Activated T-helper 17 cell treated with anti-CD3 and anti-CD28 coated beads, Interleukin-2, amount 50 U/mL, for 72 hours (primary cell): ENCODE measurements around the gene CAVIN2. TPM values are rescaled to one million over a fixed set of nuclear protein-coding genes. Genes with fewer than 3 reads are reported as not detected.
"Not testable (repeated sequence)": the region's sequence is repeated elsewhere in the genome, so short reads cannot be mapped to it uniquely, and the experiment has no call there.

Experiments
- ATAC-seq: fragments of 150-1000 bp; cut with Tn5 transposase; replicated peaks from 2 replicates; pipeline ENCODE4 v1.10.0; 2021; ENCODE audit warnings: mild to moderate bottlenecking, moderate library complexity
- H3K27ac Mint-ChIP-seq: one replicate; pipeline ENCODE4 v1.8.0; 2022; ENCODE audit warnings: mixed read lengths
- H3K27me3 Mint-ChIP-seq: one replicate; pipeline ENCODE4 v1.8.0; 2022; ENCODE audit warnings: mixed read lengths
- H3K36me3 Mint-ChIP-seq: one replicate; pipeline ENCODE4 v1.8.0; 2022; ENCODE audit warnings: low read depth, mild to moderate bottlenecking, mixed read lengths
- H3K4me1 Mint-ChIP-seq: one replicate; pipeline ENCODE4 v1.8.0; 2022; ENCODE audit warnings: mixed read lengths
- H3K4me3 Mint-ChIP-seq: one replicate; pipeline ENCODE4 v1.8.0; 2022; ENCODE audit warnings: mild to moderate bottlenecking, mixed read lengths
- H3K9me3 Mint-ChIP-seq: one replicate; pipeline ENCODE4 v1.8.0; 2022; ENCODE audit warnings: mixed read lengths
- total RNA-seq, 2 donors: library from RNA; stranded (reverse); gene quantifications; one replicate each; pipeline ENCODE4 v1.2.3, GENCODE V29; 2022

Gene CAVIN2
- total RNA-seq, 2 donors from 2014 or later = 0.15 TPM; not detected in 1

DNA sequence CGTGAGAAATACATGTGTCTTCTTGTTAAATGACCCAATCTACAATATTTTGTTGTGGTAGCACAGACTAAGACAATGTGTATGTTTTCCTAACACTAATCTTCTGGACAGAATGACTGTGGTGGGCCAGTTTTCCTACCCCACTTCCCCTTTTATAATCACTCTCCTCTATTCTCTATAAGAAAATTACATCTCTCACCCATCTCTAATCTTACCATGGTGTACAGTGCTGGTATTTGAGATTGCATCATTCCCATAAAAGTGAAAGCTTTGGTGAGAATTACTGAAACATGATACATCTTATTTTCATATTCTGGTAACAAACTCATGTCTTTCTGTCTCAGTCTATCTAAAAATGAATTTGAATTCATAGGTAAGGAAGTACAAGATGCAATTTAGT lies 40.5 kb downstream of the CAVIN2 start:
- no peak overlapping the region for H3K27ac Mint-ChIP-seq
- H3K27me3 Mint-ChIP-seq = peaks cover 13% of the 10 kb centered on the region
- H3K9me3 Mint-ChIP-seq = no peaks in the 10 kb centered on the region
- no peaks in the 10 kb centered on the region for H3K36me3 Mint-ChIP-seq
- H3K4me1 Mint-ChIP-seq = no peaks in the 10 kb centered on the region
- no peak for ATAC-seq
- H3K4me3 Mint-ChIP-seq = no peak overlapping the region

- ATAC-seq = no peak
Measured at GRCh38 chr2:191804766-191805165, 42.1 kb downstream of the CAVIN2 start.

DNA sequence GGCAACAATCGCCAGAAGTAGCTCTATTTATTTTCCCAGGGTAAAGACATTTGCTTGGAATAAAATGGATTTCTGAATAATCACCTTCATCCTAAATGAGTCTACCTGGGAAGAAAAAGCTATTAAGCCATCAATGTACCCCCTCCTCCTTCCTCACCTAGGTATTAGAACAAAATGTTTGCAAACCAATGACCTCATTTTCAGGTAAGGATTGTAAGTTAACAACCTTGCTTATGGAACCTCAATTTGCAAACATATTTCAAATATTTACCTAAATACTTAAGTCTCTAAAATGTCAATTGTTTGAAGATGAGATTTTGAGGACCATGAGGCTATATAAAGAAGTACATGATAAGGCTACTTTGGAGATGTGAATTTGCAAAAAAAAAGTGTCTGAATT lies 43.9 kb downstream of the CAVIN2 start:
- H3K27ac Mint-ChIP-seq = no peak overlapping the region
- ATAC-seq = no peak
- H3K9me3 Mint-ChIP-seq = no peaks in the 10 kb centered on the region

More at GRCh38 chr2:191804766-191805165, 42.1 kb downstream of the CAVIN2 start:
- H3K36me3 Mint-ChIP-seq = no peaks in the 10 kb centered on the region
- no peaks in the 10 kb centered on the region for H3K4me1 Mint-ChIP-seq
- no peak overlapping the region for H3K27ac Mint-ChIP-seq
- H3K4me3 Mint-ChIP-seq = no peak overlapping the region
- H3K9me3 Mint-ChIP-seq = no peaks in the 10 kb centered on the region
- H3K27me3 Mint-ChIP-seq = peaks cover 11% of the 10 kb centered on the region

GRCh38 chr2:191802180-191802579 lies 44.7 kb downstream of the CAVIN2 start:
- no peak overlapping the region for H3K27ac Mint-ChIP-seq
- H3K4me3 Mint-ChIP-seq = no peak overlapping the region
- no peaks in the 10 kb centered on the region for H3K36me3 Mint-ChIP-seq
- H3K9me3 Mint-ChIP-seq = no peaks in the 10 kb centered on the region
- peaks cover 11% of the 10 kb centered on the region for H3K27me3 Mint-ChIP-seq
- H3K4me1 Mint-ChIP-seq = no peaks in the 10 kb centered on the region
- no peak for ATAC-seq

More for the DNA sequence above, 43.9 kb downstream of the CAVIN2 start:
- Mint-ChIP-seq H3K27me3 (peaks cover 11% of the 10 kb centered on the region), H3K4me3 (no peak overlapping the region), H3K4me1 (no peaks in the 10 kb centered on the region), H3K36me3 (no peaks in the 10 kb centered on the region)

DNA sequence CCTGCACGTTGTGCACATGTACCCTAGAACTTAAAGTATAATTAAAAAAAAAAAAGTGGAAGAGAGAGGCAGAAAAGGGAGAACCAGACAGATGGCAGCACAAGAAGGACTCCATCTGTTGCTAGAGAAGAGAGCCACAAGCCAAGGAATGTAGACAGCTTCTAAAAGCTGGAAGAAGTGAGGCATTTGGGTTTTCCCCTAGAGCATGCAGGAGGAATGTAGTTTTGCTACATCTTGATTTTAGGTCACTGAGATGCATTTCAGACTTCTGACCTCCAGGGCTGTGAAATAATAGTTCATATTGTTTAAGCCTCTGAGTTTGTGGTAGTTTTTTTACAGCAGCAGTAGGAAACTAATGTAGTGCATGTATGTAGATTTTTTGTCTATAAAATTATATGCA lies 46.0 kb downstream of the CAVIN2 start:
- H3K27ac Mint-ChIP-seq = no peak overlapping the region

DNA sequence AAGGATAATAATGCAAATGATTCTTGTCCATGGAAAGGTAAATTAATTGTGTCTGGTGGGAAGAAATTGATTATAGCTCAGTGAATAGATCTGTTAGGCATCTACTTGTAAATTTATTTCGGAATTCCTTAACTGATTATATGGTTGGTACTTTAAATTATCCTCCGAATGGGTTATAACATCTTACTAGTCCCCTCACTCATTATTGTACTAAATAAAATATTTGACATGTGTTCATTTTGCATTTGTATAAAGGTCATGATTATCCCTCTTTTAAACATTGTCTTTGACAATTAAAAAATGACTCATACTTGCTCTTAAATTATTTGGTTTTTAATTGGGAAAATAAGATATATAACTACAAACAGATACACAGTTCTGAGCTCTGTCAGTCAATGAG lies 47.4 kb downstream of the CAVIN2 start:
- Mint-ChIP-seq H3K27me3 (peaks cover 3% of the 10 kb centered on the region), H3K4me3 (no peak overlapping the region), H3K9me3 (no peaks in the 10 kb centered on the region), H3K27ac (no peak overlapping the region), H3K36me3 (no peaks in the 10 kb centered on the region), H3K4me1 (no peaks in the 10 kb centered on the region)
- ATAC-seq = no peak

More for the DNA sequence above, 46.0 kb downstream of the CAVIN2 start:
- Mint-ChIP-seq H3K4me1 (no peaks in the 10 kb centered on the region), H3K36me3 (no peaks in the 10 kb centered on the region), H3K4me3 (no peak overlapping the region), H3K9me3 (no peaks in the 10 kb centered on the region), H3K27me3 (peaks cover 7% of the 10 kb centered on the region)
- no peak for ATAC-seq

DNA sequence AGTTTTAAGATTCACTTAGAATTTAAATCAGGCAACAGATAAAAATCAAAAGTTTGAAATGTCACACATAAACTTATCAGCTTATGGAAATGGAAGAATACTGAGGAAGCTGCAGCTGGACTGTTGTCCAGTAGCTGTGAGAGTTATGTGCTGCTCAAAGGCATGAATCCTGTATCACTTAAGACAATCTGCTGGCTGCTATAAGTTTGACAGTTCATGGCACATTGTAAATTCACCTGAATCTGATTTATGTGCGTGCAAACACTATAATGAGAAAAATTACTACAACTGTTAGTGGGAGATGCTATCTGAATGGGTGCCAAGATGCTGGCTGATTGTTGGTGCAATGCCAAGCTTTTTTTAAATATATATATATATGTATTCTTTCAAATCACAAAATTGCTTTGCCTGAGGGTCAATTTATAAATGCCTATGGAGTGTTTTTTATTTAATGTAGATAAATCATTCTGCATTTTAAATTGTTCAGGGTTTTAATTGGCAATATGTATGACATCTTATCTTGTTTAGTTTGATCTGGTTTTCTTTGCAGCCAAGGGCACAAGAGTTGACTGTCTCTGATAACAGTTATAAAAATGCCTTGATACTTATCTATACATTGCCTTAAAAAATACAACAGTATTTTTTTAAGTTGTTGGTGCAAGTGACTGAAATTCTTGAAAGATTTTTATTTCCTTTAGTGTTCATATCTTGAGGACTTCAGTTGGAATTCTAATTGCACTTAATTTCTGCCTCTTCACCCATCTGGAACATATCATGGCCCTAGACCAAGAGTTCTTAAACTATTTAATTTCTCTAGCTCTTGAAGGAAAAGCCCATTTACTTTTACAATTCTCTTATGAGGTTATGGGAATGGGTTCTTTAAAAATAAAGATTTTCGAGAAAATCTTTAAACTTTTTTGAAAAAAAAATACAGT lies 48.7 kb downstream of the CAVIN2 start:
- ATAC-seq = no peak
- no peak overlapping the region for H3K27ac Mint-ChIP-seq

DNA sequence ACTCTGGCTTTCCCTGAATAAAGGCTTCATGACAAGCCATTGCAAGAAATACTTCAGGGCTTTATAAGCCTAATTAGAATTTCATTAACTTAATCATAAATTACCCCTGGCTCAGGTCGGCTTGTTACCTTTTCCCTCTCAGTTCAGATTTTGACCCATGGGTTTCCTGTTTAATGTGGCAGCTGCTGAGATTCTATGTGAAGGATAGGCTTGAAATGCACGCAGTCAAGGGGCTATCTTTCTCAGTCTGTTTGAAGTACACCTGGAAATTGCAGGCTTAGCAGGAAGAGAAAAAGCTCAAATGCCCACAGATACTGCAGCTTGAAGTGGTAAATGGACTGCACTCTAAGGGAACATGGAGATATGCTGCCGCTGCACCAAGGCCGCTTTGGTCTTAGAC lies 49.4 kb downstream of the CAVIN2 start:
- H3K4me3 Mint-ChIP-seq = no peak overlapping the region

More for the DNA sequence above, 48.7 kb downstream of the CAVIN2 start:
- Mint-ChIP-seq H3K4me1 (no peaks in the 10 kb centered on the region), H3K27me3 (peaks cover 9% of the 10 kb centered on the region), H3K9me3 (no peaks in the 10 kb centered on the region), H3K4me3 (no peak overlapping the region), H3K36me3 (no peaks in the 10 kb centered on the region)

DNA sequence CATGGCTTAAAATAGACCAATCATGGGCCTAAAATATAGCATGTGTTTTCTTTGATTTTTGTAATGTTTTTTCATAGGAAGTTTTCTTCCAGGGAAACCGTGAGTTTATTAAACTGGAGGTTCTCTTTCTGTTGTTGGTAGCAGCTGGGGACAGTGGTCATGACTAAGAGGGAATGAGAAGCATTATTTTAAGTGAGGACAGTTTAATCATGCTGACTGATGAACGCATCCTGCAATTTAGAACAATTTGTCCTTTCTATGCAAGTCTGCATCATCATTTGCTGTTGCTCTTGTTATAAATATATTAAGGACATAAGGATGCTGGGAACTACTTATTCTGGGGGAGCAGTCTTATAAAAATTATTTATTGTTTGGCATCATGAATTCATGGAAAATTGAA lies 51.2 kb downstream of the CAVIN2 start:
- Mint-ChIP-seq H3K4me1 (no peaks in the 10 kb centered on the region), H3K4me3 (no peak overlapping the region), H3K27me3 (peaks cover 18% of the 10 kb centered on the region), H3K36me3 (no peaks in the 10 kb centered on the region), H3K27ac (no peak overlapping the region), H3K9me3 (no peaks in the 10 kb centered on the region)
- ATAC-seq = no peak

More for the DNA sequence above, 49.4 kb downstream of the CAVIN2 start:
- Mint-ChIP-seq H3K27ac (no peak overlapping the region), H3K27me3 (peaks cover 13% of the 10 kb centered on the region), H3K9me3 (no peaks in the 10 kb centered on the region), H3K36me3 (no peaks in the 10 kb centered on the region), H3K4me1 (no peaks in the 10 kb centered on the region)
- ATAC-seq = no peak

DNA sequence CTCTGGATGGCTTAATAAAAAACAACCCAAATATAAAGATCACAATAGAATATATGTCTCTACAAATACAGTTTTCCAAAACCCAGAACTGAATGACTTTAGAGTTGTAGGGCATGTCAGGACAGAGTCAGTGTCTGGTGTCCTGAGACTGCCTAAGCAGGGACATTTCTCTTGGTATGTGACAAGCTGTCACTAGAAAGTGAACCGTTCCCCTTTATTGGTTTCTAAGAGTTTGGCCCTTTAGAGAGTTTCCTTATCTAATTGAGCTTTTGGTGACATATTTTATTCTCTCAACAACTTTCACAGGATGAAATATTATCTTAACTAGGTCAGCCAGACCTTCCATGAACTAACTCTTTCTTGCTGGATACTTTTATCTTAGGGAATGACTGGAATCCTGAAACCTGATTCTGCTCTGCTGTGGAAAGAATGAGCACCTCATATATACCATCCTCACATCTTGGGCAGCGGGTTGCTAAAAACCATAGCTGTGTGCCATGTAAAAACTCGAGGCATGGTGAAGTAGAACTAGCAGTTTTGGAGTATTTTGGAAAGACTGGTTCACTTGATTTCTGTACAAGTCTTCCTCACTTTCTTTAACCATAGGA lies 54.8 kb downstream of the CAVIN2 start:
- Mint-ChIP-seq H3K27ac (no peak overlapping the region), H3K36me3 (no peaks in the 10 kb centered on the region), H3K4me1 (peaks cover 5% of the 10 kb centered on the region), H3K27me3 (peaks cover 31% of the 10 kb centered on the region), H3K4me3 (no peak overlapping the region), H3K9me3 (no peaks in the 10 kb centered on the region)
- ATAC-seq = no peak

GRCh38 chr2:191790737-191791136 lies 56.2 kb downstream of the CAVIN2 start:
- peaks cover 8% of the 10 kb centered on the region for H3K4me1 Mint-ChIP-seq
- peaks cover 31% of the 10 kb centered on the region for H3K27me3 Mint-ChIP-seq
- no peaks in the 10 kb centered on the region for H3K36me3 Mint-ChIP-seq
- no peak overlapping the region for H3K27ac Mint-ChIP-seq
- no peak overlapping the region for H3K4me3 Mint-ChIP-seq
- ATAC-seq = no peak
- H3K9me3 Mint-ChIP-seq = no peaks in the 10 kb centered on the region

DNA sequence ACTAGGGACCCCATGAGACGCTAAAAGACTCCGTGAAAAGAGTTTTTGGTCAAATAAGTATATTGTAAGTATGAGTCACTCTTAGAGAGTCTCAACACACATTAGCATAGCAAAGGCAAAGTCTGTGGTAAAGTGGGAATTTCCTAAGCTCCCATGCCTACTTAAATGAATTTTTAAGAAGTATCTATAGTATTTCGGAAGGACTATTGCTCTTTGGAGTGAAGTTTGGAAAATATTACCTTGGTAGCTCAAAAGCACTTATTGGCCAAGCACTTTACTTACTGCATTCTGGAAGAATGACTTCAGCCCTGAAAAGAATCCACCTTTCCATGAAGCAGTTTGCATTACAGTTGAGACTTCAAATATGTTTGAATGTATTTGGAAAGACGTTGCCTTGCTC lies 57.1 kb downstream of the CAVIN2 start:
- peaks cover 8% of the 10 kb centered on the region for H3K4me1 Mint-ChIP-seq
- H3K36me3 Mint-ChIP-seq = no peaks in the 10 kb centered on the region
- peaks cover 32% of the 10 kb centered on the region for H3K27me3 Mint-ChIP-seq
- H3K4me3 Mint-ChIP-seq = no peak overlapping the region
- ATAC-seq = no peak
- H3K27ac Mint-ChIP-seq = no peak overlapping the region
- H3K9me3 Mint-ChIP-seq = no peaks in the 10 kb centered on the region

GRCh38 chr2:191786694-191787093 lies 60.2 kb downstream of the CAVIN2 start:
- Mint-ChIP-seq H3K36me3 (no peaks in the 10 kb centered on the region), H3K27me3 (peaks cover 25% of the 10 kb centered on the region), H3K9me3 (no peaks in the 10 kb centered on the region), H3K4me1 (peaks cover 8% of the 10 kb centered on the region), H3K4me3 (no peak overlapping the region), H3K27ac (no peak overlapping the region)
- no peak for ATAC-seq

GRCh38 chr2:191785651-191786050 lies 61.2 kb downstream of the CAVIN2 start:
- H3K9me3 Mint-ChIP-seq, H3K36me3 Mint-ChIP-seq, ATAC-seq, H3K4me3 Mint-ChIP-seq, H3K4me1 Mint-ChIP-seq, H3K27ac Mint-ChIP-seq: not testable (repeated sequence)
- peaks cover 25% of the 10 kb centered on the region for H3K27me3 Mint-ChIP-seq
